Fibroblast of lung (primary cell): ENCODE results near the gene PKP1. TPM values are rescaled to one million over a fixed set of nuclear protein-coding genes. Genes with fewer than 3 reads are reported as not detected.

Source experiments
- DNase-seq, 2 donors: peaks; one replicate each; pipeline versions ENCODE4 v3.0.0 to v3.0.0-alpha.2; 2010; ENCODE audit warnings: low read depth in 2 of 2
- H2AFZ ChIP-seq: 2 replicates; pipeline ENCODE4 v1.5.1; 2012; ENCODE audit warnings: low read length, control low read depth, inconsistent platforms
- H3K27ac ChIP-seq: 2 replicates; pipeline ENCODE4 v1.5.1; 2011; ENCODE audit warnings: low read length, control low read depth; ENCODE audit not compliant: insufficient read depth
- H3K27me3 ChIP-seq: 2 replicates; pipeline ENCODE4 v1.5.1; 2011; ENCODE audit warnings: mild to moderate bottlenecking, low read length; ENCODE audit not compliant: control insufficient read depth, insufficient read depth
- H3K36me3 ChIP-seq: 2 replicates; pipeline ENCODE4 v1.5.1; 2011; ENCODE audit warnings: low read length; ENCODE audit not compliant: control insufficient read depth, insufficient read depth
- H3K4me1 ChIP-seq: 2 replicates; pipeline ENCODE4 v1.5.1; 2011; ENCODE audit warnings: low read length; ENCODE audit not compliant: control insufficient read depth, insufficient read depth; ENCODE audit errors: extremely low read depth
- H3K4me2 ChIP-seq: 2 replicates; pipeline ENCODE4 v1.5.1; 2011; ENCODE audit warnings: low read length, control low read depth; ENCODE audit not compliant: insufficient read depth; ENCODE audit errors: extremely low read depth
- H3K4me3 ChIP-seq, 4 experiments: fragments of 200-600 bp in 1 of 4; sonication (generic) in 1 of 4; replicated peaks in 1 of 4; 2 replicates each; pipeline ENCODE4 v1.5.1; 2011 to 2016; ENCODE audit warnings: low read length in 4 of 4, low read depth in 3 of 4, mild to moderate bottlenecking in 3 of 4, control low read depth in 2 of 4, inconsistent platforms in 1 of 4, mixed read lengths in 1 of 4; ENCODE audit not compliant: insufficient read depth in 1 of 4; ENCODE audit errors: control extremely low read depth in 1 of 4
- H3K79me2 ChIP-seq: 2 replicates; pipeline ENCODE4 v1.5.1; 2012; ENCODE audit warnings: mild to moderate bottlenecking, low read length, inconsistent platforms; ENCODE audit not compliant: control insufficient read depth, insufficient read depth
- H3K9ac ChIP-seq: 2 replicates; pipeline ENCODE4 v1.5.1; 2011; ENCODE audit warnings: mild to moderate bottlenecking, low read length, control low read depth; ENCODE audit not compliant: insufficient read depth
- H3K9me3 ChIP-seq: 2 replicates; pipeline ENCODE4 v1.5.1; 2012; ENCODE audit warnings: low read depth, low read length; ENCODE audit not compliant: control insufficient read depth, insufficient read depth
- H4K20me1 ChIP-seq: 2 replicates; pipeline ENCODE4 v1.5.1; 2011; ENCODE audit warnings: low read length; ENCODE audit not compliant: control insufficient read depth, insufficient read depth; ENCODE audit errors: extremely low read depth
- EZH2 ChIP-seq: IDR thresholded peaks from 2 replicates; pipeline ENCODE4 v1.5.1; 2012; ENCODE audit warnings: low read length, control low read depth, mild to moderate bottlenecking; ENCODE audit errors: missing control alignments
- polyA plus RNA-seq, 2 donors: library from polyadenylated mRNA; depleted of rRNA in 1 of 2; stranded (reverse) in 1 of 2; unstranded in 1 of 2; fragments of >200 nt; gene quantifications; 2 replicates each; pipeline ENCODE4 v1.2.1, GENCODE V29; 2011 to 2012; ENCODE audit warnings: missing spikeins in 1 of 2
- total RNA-seq: library from RNA; depleted of rRNA; stranded (reverse); fragments of >200 nt; gene quantifications from 2 replicates; pipeline ENCODE4 v1.2.1, GENCODE V29; 2014
- TF ChIP-seq, protein P1 (sequence below), 2 donors: IDR thresholded peaks in 1 of 2; conservative IDR thresholded peaks in 1 of 2; 1 replicate in 1 of 2; 2 replicates in 1 of 2; pipeline ENCODE4 v1.5.1; 2011 to 2012; ENCODE audit warnings: low read length in 2 of 2, control low read depth in 1 of 2, inconsistent platforms in 1 of 2, low read depth in 1 of 2, mild to moderate bottlenecking in 1 of 2

The PKP1 gene
- total and polyA plus RNA-seq, 2 donors (not counting 1 experiment from before 2014, with no cell fraction given) = under 0.01 to 0.08 TPM

DNA sequence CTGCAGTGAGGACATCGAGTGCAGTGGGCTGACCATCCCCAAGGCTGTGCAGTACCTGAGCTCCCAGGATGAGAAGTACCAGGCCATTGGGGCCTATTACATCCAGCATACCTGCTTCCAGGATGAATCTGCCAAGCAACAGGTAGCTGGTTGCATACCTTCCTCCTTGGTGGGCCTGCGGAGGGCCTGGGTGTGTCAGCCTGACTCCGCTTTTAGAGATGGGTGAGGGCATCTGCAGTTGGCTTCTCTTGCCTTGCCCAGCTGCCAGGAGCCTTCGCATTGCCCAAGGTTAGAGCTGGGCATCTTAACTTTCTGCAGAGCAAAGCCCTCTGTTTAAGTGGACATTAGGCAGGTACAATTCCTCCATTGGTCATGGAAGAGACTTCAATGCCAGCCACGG lies 33.2 kb downstream of the PKP1 start:
- DNase-seq = no peak
- H3K4me3 ChIP-seq = no peak overlapping the region
- H3K4me1 ChIP-seq = no peaks in the 10 kb centered on the region
- TF ChIP-seq, protein P1, sequence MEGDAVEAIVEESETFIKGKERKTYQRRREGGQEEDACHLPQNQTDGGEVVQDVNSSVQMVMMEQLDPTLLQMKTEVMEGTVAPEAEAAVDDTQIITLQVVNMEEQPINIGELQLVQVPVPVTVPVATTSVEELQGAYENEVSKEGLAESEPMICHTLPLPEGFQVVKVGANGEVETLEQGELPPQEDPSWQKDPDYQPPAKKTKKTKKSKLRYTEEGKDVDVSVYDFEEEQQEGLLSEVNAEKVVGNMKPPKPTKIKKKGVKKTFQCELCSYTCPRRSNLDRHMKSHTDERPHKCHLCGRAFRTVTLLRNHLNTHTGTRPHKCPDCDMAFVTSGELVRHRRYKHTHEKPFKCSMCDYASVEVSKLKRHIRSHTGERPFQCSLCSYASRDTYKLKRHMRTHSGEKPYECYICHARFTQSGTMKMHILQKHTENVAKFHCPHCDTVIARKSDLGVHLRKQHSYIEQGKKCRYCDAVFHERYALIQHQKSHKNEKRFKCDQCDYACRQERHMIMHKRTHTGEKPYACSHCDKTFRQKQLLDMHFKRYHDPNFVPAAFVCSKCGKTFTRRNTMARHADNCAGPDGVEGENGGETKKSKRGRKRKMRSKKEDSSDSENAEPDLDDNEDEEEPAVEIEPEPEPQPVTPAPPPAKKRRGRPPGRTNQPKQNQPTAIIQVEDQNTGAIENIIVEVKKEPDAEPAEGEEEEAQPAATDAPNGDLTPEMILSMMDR (conservative IDR thresholded peaks at IDR 0.05 in 1 of 2, IDR thresholded peaks at IDR 0.05 in 1 of 2; ENCODE audit: low read depth in 1 of 2, low read length in 2 of 2) = no peak
- TF ChIP-seq EZH2 = no peak
- no peak overlapping the region for H3K9ac ChIP-seq
- H3K79me2 ChIP-seq = no peaks in the 10 kb centered on the region
- no peak overlapping the region for H3K4me2 ChIP-seq
- H2AFZ ChIP-seq = no peak overlapping the region
- no peaks in the 10 kb centered on the region for H3K9me3 ChIP-seq
- no peaks in the 10 kb centered on the region for H3K36me3 ChIP-seq
- H3K27me3 ChIP-seq = peaks cover 23% of the 10 kb centered on the region
- H4K20me1 ChIP-seq = no peaks in the 10 kb centered on the region
- no peak overlapping the region for H3K27ac ChIP-seq

DNA sequence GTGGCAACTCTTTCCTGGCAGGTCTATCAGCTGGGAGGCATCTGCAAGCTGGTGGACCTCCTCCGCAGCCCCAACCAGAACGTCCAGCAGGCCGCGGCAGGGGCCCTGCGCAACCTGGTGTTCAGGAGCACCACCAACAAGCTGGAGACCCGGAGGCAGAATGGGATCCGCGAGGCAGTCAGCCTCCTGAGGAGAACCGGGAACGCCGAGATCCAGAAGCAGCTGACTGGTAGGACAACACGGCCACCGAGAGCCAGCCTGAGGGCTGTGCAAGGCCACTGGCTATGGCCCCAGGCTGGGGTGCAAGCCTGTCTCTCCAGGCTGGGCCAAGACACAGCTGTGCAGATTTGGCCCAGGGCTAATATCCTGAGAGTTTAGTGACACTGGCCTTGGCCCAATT lies 34.2 kb downstream of the PKP1 start:
- Histone ChIP-seq H3K4me2 (no peak overlapping the region), H3K9me3 (no peaks in the 10 kb centered on the region), H3K4me3 (no peak overlapping the region), H3K36me3 (no peaks in the 10 kb centered on the region), H3K27me3 (peaks cover 16% of the 10 kb centered on the region), H3K9ac (no peak overlapping the region), H3K27ac (no peak overlapping the region), H4K20me1 (no peaks in the 10 kb centered on the region), H2AFZ (no peak overlapping the region), H3K4me1 (no peaks in the 10 kb centered on the region), H3K79me2 (no peaks in the 10 kb centered on the region)
- TF ChIP-seq, protein P1 (conservative IDR thresholded peaks at IDR 0.05 in 1 of 2, IDR thresholded peaks at IDR 0.05 in 1 of 2; ENCODE audit: low read depth in 1 of 2, low read length in 2 of 2) = no peak
- DNase-seq = no peak

DNA sequence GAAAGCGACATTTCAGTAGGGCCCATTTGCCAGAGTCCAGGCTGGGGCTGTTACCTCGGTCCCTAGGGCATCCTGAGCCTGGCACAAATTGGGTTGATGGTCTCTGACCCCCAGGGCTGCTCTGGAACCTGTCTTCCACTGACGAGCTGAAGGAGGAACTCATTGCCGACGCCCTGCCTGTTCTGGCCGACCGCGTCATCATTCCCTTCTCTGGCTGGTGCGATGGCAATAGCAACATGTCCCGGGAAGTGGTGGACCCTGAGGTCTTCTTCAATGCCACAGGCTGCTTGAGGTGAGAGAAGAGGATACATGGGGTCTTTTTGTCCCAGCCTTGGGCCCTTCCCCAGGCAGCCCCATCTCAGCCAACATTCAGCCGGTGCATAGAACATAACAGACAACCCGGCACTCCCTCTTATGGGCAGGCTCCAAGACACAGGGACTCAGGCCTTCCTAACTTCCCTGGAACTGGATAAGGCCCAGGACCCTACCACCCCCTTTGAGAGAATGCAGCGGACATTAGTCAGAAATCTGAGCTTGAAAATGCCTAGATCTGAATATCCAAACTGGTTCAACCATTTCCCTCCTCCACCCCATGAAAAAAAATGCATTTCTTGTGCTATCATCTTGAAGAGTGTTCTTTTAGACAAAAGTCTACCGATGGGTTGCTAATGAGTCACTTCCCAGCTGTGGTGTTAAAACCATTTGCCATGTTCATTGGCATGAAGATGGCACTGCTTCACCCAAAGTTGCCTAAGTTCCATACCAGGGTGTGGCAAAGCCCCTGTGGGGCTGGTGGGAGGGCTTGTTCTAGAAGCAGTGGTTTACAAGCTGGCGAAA lies 35.4 kb downstream of the PKP1 start:
- Histone ChIP-seq H3K9ac (no peak overlapping the region), H2AFZ (no peak overlapping the region), H3K4me2 (no peak overlapping the region), H3K27ac (no peak overlapping the region), H3K4me3 (no peak overlapping the region), H3K9me3 (no peaks in the 10 kb centered on the region), H3K27me3 (peaks cover 16% of the 10 kb centered on the region), H3K4me1 (no peaks in the 10 kb centered on the region), H4K20me1 (no peaks in the 10 kb centered on the region), H3K36me3 (no peaks in the 10 kb centered on the region), H3K79me2 (no peaks in the 10 kb centered on the region)
- TF ChIP-seq EZH2 = no peak
- TF ChIP-seq, protein P1 (conservative IDR thresholded peaks at IDR 0.05 in 1 of 2, IDR thresholded peaks at IDR 0.05 in 1 of 2; ENCODE audit: low read depth in 1 of 2, low read length in 2 of 2) = no peak
- DNase-seq = no peak
